ENCODE data around the gene TIPIN. TPM values are rescaled to one million over a fixed set of nuclear protein-coding genes. Genes with fewer than 3 reads are reported as not detected.

Gene TIPIN
- total and polyA plus RNA-seq, 2 of the 8 experiments (the other 6 are each of a cell fraction or from before 2014, with no cell fraction given): 8.5 to 24.7 TPM

- TF ChIP-seq CHD7 (IDR thresholded peaks at IDR 0.05; ENCODE audit: insufficient replicate concordance, low read length): no peak
- TF ChIP-seq ZNF274 (IDR thresholded peaks at IDR 0.05; ENCODE audit: borderline replicate concordance, extremely low read depth, low read length): no peak
- no peak for TF ChIP-seq MAX (IDR thresholded peaks at IDR 0.05)
- no peak for TF ChIP-seq RBBP5 (IDR thresholded peaks at IDR 0.05; ENCODE audit: borderline replicate concordance, low read depth, low read length)
- no peak for TF ChIP-seq SIX5 (IDR thresholded peaks at IDR 0.05; ENCODE audit: low read depth, low read length)
- no peak for TF ChIP-seq PHF8 (conservative IDR thresholded peaks at IDR 0.05; ENCODE audit: low read depth, low read length)
- TF ChIP-seq FOSL1 (IDR thresholded peaks at IDR 0.05; ENCODE audit: insufficient read depth, low read depth, low read length): no peak
- TF ChIP-seq SUZ12 (IDR thresholded peaks at IDR 0.05; ENCODE audit: low read length): no peak
- TF ChIP-seq CHD2 (IDR thresholded peaks at IDR 0.05; ENCODE audit: low read length): no peak
- no peak for TF ChIP-seq E2F6 (IDR thresholded peaks at IDR 0.05)
- TF ChIP-seq CHD1 (IDR thresholded peaks at IDR 0.05; ENCODE audit: low read depth, low read length): no peak
Observed at GRCh38 chr15:66388576-66388975, 32.1 kb upstream of the TIPIN start (continued).
